Measurements from ENCODE around the gene GLP2R. TPM values are rescaled to one million over a fixed set of nuclear protein-coding genes. Genes with fewer than 3 reads are reported as not detected.

Gene GLP2R
- total RNA-seq, 1 experiment from 2014 or later = 0.90 TPM

- no peak for DNase-seq (ENCODE audit: low read depth)
Observed at GRCh38 chr17:9895923-9896322, 70.2 kb downstream of the GLP2R start.

GRCh38 chr17:9897372-9897968 lies 71.7 kb downstream of the GLP2R start:
- DNase-seq (ENCODE audit: low read depth) = no peak

GRCh38 chr17:9898812-9899211 lies 73.1 kb downstream of the GLP2R start:
- no peak for DNase-seq (ENCODE audit: low read depth)

- no peak for DNase-seq (ENCODE audit: low read depth)
Observed at GRCh38 chr17:9899280-9900043, 73.7 kb downstream of the GLP2R start.

- DNase-seq (ENCODE audit: low read depth) = no peak
Observed at GRCh38 chr17:9900044-9900594, 74.4 kb downstream of the GLP2R start.

- peak; percentile 72 for DNase-seq (ENCODE audit: low read depth)
Observed at GRCh38 chr17:9900784-9901183, 75.1 kb downstream of the GLP2R start.

- no peak for DNase-seq (ENCODE audit: low read depth)
Observed at GRCh38 chr17:9902120-9902519, 76.4 kb downstream of the GLP2R start.

GRCh38 chr17:9904277-9905077 lies 78.8 kb downstream of the GLP2R start:
- DNase-seq (ENCODE audit: low read depth) = no peak

GRCh38 chr17:9905078-9905415 lies 79.3 kb downstream of the GLP2R start, which contains the start of gene RCVRN:
Gene RCVRN (minus strand): TSS chr17:9905271. CDS start chr17:9905180, 91 bp downstream.
- no peak for DNase-seq (ENCODE audit: low read depth)

GRCh38 chr17:9905902-9906301 lies 80.2 kb downstream of the GLP2R start:
- DNase-seq (ENCODE audit: low read depth) = peak; percentile 34

GRCh38 chr17:9906616-9907015 lies 80.9 kb downstream of the GLP2R start:
- DNase-seq (ENCODE audit: low read depth) = no peak

GRCh38 chr17:9907131-9907530 lies 81.4 kb downstream of the GLP2R start:
- no peak for DNase-seq (ENCODE audit: low read depth)

- no peak for DNase-seq (ENCODE audit: low read depth)
Observed at GRCh38 chr17:9907883-9908648, 82.3 kb downstream of the GLP2R start.

- DNase-seq (ENCODE audit: low read depth) = no peak
Observed at GRCh38 chr17:9908649-9909042, 82.9 kb downstream of the GLP2R start.

- no peak for DNase-seq (ENCODE audit: low read depth)
Observed at GRCh38 chr17:9911089-9911488, 85.4 kb downstream of the GLP2R start.

GRCh38 chr17:9912121-9913099 lies 86.7 kb downstream of the GLP2R start:
- no peak for DNase-seq (ENCODE audit: low read depth)

GRCh38 chr17:9913476-9913875 lies 87.8 kb downstream of the GLP2R start:
- no peak for DNase-seq (ENCODE audit: low read depth)

GRCh38 chr17:9916108-9916507 lies 90.4 kb downstream of the GLP2R start:
- no peak for DNase-seq (ENCODE audit: low read depth)

GRCh38 chr17:9917131-9917530 lies 91.4 kb downstream of the GLP2R start:
- DNase-seq (ENCODE audit: low read depth) = no peak

- DNase-seq (ENCODE audit: low read depth) = no peak
Observed at GRCh38 chr17:9917801-9918200, 92.1 kb downstream of the GLP2R start.

Data from HT1080 (cell line).